ENCODE data around the gene MARK3. TPM values are rescaled to one million over a fixed set of nuclear protein-coding genes. Genes with fewer than 3 reads are reported as not detected.

Gene MARK3
- total RNA-seq, 1 donor from 2014 or later = 77.9 TPM

GRCh38 chr14:103517174-103517566 lies 132.0 kb downstream of the MARK3 start:
- Histone ChIP-seq H3K4me3 (ENCODE audit: low read depth, low read length) (no peak overlapping the region), H3K27me3 (ENCODE audit: control insufficient read depth, insufficient read depth, low read length) (peaks cover 1% of the 10 kb centered on the region), H3K36me3 (ENCODE audit: control insufficient read depth, insufficient read depth, low read length) (no peaks in the 10 kb centered on the region)
- TF ChIP-seq CTCF (IDR thresholded peaks at IDR 0.05; ENCODE audit: insufficient read depth, low read length, severe bottlenecking) = no peak
- DNase-seq (ENCODE audit: low read depth) (no peak), FAIRE-seq (no peak)

GRCh38 chr14:103517721-103518421 lies 132.7 kb downstream of the MARK3 start:
- no peak for FAIRE-seq
- no peaks in the 10 kb centered on the region for H3K36me3 ChIP-seq (ENCODE audit: control insufficient read depth, insufficient read depth, low read length)
- no peak overlapping the region for H3K4me3 ChIP-seq (ENCODE audit: low read depth, low read length)
- no peak for DNase-seq (ENCODE audit: low read depth)
- peaks cover 3% of the 10 kb centered on the region for H3K27me3 ChIP-seq (ENCODE audit: control insufficient read depth, insufficient read depth, low read length)
- TF ChIP-seq CTCF (IDR thresholded peaks at IDR 0.05; ENCODE audit: insufficient read depth, low read length, severe bottlenecking) = no peak

GRCh38 chr14:103518422-103519042 lies 133.3 kb downstream of the MARK3 start:
- peaks cover 3% of the 10 kb centered on the region for H3K27me3 ChIP-seq (ENCODE audit: control insufficient read depth, insufficient read depth, low read length)
- FAIRE-seq = no peak
- H3K36me3 ChIP-seq (ENCODE audit: control insufficient read depth, insufficient read depth, low read length) = no peaks in the 10 kb centered on the region
- no peak overlapping the region for H3K4me3 ChIP-seq (ENCODE audit: low read depth, low read length)
- DNase-seq (ENCODE audit: low read depth) = no peak
- peak; percentile 97 for TF ChIP-seq CTCF (IDR thresholded peaks at IDR 0.05; ENCODE audit: insufficient read depth, low read length, severe bottlenecking)

GRCh38 chr14:103519043-103519836 lies 134.0 kb downstream of the MARK3 start:
- no peak for TF ChIP-seq CTCF (IDR thresholded peaks at IDR 0.05; ENCODE audit: insufficient read depth, low read length, severe bottlenecking)
- FAIRE-seq (no peak), DNase-seq (ENCODE audit: low read depth) (no peak)
- Histone ChIP-seq H3K36me3 (ENCODE audit: control insufficient read depth, insufficient read depth, low read length) (no peaks in the 10 kb centered on the region), H3K27me3 (ENCODE audit: control insufficient read depth, insufficient read depth, low read length) (peaks cover 5% of the 10 kb centered on the region), H3K4me3 (ENCODE audit: low read depth, low read length) (no peak overlapping the region)

DNA sequence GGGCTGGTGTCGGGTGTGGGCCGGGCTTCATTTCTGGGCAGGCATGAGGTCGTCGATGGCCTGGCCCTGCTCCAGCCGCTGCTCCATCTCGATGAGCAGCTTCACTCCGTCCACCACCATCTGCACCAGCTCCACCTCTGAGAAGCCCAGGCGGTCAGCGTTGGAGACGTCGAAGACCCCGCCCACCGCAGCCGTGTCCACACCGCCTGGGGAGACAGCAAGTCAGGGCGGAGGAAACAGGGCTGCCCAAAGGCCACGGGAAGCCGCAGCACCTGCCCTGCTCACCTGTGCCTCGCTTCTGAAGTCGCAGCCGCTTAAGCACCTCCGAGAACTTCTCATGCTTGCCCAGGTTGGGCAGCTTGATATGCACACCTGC lies 134.6 kb downstream of the MARK3 start:
- peaks cover 5% of the 10 kb centered on the region for H3K27me3 ChIP-seq (ENCODE audit: control insufficient read depth, insufficient read depth, low read length)
- no peak for DNase-seq (ENCODE audit: low read depth)

More for the DNA sequence above, 134.6 kb downstream of the MARK3 start:
- no peak for TF ChIP-seq CTCF (IDR thresholded peaks at IDR 0.05; ENCODE audit: insufficient read depth, low read length, severe bottlenecking)
- H3K4me3 ChIP-seq (ENCODE audit: low read depth, low read length) = no peak overlapping the region
- FAIRE-seq = no peak
- no peaks in the 10 kb centered on the region for H3K36me3 ChIP-seq (ENCODE audit: control insufficient read depth, insufficient read depth, low read length)

Measured in bronchial epithelial cell (primary cell).